Stimulated activated CD8-positive, alpha-beta memory T cell treated with anti-CD3 and anti-CD28 coated beads, Interleukin-7, amount 100 ng/mL, for 48 hours (primary cell): ENCODE data around the gene MAFB.

Source experiments
- DNase-seq, 2 donors: peaks; one replicate each; pipeline ENCODE4 v3.0.0-alpha.2; 2020; ENCODE audit warnings: low read depth in 1 of 2; ENCODE audit errors: extremely low read depth in 1 of 2

The MAFB gene

DNA sequence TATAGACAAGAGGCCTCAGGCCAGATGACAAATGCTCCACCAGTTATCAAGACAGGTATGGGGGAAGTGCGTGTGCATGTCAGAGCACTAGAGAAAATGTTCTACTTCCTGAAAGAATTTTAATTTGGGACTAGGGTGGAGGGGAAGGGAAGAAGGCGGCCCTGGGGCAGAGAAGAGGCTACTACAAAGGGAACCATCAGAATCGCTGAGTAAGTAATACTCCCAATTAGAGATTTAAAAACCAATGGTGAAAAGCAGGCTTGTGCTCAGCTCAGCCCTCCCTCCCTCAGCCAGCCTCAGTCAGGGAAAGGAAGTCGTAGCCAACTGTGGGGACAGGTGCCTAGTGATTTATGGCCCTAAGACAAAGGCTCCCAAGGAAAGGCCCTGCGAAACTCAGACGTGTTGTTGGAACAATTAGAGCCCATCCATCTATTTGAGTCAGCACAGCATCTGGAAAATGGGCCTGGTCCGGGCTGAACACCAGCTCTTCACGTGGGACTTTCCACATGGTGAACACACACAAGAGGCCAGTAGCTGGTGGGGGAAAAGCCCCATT lies 15.0 kb upstream of the MAFB start:
- DNase-seq, result no peak

GRCh38 chr20:40702504-40702903 lies 13.5 kb upstream of the MAFB start:
- DNase-seq, result no peak

GRCh38 chr20:40698744-40699143 lies 9.7 kb upstream of the MAFB start:
- no peak for DNase-seq

GRCh38 chr20:40698281-40698680 lies 9.2 kb upstream of the MAFB start:
- DNase-seq, result no peak

GRCh38 chr20:40697541-40697940 lies 8.5 kb upstream of the MAFB start:
- no peak for DNase-seq

GRCh38 chr20:40695214-40695613 lies 6.2 kb upstream of the MAFB start:
- no peak for DNase-seq

GRCh38 chr20:40694246-40694645 lies 5.2 kb upstream of the MAFB start:
- DNase-seq, result no peak

- no peak for DNase-seq
Measured at GRCh38 chr20:40692240-40693011, 3.4 kb upstream of the MAFB start.

- DNase-seq, result no peak
Measured at GRCh38 chr20:40691566-40692239, 2.7 kb upstream of the MAFB start.

DNA sequence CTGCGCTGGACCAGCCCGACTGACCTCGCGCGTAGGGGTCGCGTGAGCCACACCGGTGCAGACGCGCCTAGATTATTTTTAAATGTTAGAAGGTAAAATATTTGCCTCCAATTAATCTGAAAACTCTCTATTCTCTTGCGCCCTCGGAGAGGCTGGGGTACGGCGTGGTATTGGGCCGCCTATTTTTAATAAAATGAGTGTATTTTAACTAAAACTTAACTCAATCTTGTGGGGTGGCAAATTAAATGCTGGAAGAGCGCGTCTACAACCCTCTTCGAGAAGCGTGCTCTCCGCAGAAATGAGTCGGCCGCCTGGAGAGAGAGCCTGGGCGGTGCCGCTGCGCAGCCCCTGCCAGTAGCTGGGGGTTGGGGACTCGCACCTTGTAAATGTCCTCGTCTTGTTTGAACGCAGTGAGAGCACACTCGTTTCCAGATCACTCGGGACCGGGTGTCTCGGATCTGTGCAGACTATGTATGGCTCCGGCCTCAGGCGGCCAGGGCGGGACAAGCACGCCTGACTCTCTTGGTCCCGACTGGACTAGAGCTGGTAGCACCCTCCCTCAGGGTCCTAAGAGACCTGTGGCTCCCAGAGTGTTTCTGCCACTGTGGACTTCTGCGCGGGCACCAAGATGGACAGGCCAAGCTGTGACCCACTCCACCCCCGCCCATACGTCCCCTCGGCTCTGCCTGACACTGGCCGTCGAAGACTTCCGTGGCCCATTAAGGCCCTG lies 2.0 kb upstream of the MAFB start:
- DNase-seq, result no peak

DNA sequence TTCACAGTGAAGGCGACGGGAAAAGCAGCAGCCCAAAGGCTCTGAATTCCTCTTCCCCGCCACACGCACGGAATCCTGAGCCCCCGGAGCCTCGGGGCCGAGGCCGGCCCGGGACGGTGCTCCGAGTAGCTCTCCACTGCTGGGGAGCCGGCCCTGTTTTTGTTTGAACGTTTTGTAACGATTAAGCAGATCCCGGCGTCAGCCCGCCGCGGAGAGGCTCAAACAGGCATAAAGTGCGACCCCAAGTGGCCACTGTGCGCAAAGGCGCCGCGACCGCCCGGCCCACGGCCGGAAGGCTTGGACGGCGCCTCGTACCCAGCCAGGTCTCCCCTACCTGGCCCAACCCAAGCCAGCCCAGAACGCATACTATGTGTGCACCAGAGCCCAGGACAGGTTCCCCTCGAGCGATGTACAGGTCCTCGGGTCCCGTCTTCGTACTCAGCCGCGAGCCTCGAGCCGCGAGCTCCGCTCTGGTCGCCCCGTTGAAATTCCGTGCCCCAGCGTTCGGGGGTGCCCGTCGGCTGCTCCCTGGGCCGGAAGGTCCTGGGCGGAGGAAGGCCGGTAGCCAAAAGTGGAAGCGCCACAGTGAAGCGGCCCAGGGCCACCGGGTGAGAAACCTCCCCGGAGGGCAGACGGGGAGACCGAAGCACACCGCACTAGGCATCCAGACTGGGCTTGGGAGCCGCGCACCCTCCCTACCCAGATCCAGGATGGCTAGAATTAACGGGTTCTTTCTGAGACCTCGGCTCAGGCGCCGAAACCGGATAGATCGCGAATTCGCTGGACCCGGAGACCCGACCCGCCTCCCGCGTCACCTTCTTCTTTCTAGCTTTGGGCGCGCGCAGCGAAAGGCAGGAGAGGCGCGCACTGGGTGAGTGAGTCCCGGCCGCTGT lies 1.2 kb upstream of the MAFB start:
- peak; percentile 50 to 60 for DNase-seq

- DNase-seq, result no peak
Measured at GRCh38 chr20:40688129-40689099, 622 bp downstream of the MAFB start.

DNA sequence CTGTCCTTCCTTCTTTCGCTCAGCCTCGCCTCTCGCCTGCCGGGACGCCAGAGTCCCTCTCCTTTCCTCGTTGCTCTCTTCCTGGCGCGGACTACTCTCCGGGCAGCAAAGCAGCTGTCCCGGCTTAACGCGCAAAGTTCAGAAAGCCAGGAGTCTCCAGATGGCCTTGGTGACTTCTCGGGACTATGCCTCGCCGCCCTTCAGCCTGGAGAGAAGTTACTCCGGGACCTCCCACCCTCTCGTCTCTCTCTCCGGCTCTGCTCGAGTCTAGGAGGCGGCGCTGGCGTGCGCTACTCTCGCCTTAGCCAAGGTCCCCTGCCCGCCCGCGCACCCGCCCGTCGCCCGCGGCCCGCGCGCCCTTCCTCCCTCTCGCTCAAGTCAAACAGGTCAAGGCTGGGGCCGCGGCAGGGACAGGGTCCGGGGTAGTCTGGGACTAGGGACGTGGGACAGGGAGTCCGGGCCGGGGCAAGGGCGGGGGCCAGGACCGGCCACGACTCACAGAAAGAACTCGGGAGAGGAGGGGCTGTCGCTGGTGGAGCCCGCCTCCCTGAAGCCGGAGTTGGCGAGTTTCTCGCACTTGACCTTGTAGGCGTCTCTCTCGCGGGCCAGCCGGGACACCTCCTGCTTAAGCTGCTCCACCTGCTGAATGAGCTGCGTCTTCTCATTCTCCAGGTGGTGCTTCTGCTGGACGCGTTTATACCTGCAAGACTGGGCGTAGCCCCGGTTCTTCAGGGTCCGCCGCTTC lies 1.5 kb downstream of the MAFB start:
- DNase-seq, result no peak

- no peak for DNase-seq
Measured at GRCh38 chr20:40686893-40687292, 2.1 kb downstream of the MAFB start.

- DNase-seq, result no peak
Measured at GRCh38 chr20:40686434-40686882, 2.6 kb downstream of the MAFB start.

GRCh38 chr20:40685349-40685748 lies 3.7 kb downstream of the MAFB start:
- no peak for DNase-seq

DNA sequence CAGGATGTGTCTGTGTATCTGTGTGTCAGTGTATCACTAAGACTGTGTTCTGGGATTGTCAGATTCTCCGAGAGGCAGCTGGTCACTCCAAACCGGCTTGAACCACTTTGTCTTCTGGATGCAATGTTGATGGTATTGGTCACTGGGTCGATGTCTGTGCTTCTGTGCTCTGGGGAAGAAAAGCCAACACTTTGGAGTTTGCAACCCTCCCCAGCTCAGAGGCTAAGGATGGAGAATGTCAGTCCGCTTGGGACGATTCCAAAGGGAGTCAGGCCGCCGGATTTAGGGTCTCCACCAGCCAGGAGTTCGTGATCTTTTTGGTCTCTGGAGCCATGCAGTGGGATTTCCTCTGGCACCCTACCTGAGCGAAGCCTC lies 5.2 kb downstream of the MAFB start:
- DNase-seq, result no peak

- no peak for DNase-seq
Measured at GRCh38 chr20:40683221-40683893, 5.7 kb downstream of the MAFB start.
